GM21390 (cell line): ENCODE measurements around the gene ITPRID2.

Experiments
- ATAC-seq: cut with Tn5 transposase; IDR thresholded peaks from one replicate; pipeline ENCODE4 v1.9.1; 2021; ENCODE audit not compliant: unreplicated experiment

The ITPRID2 gene

GRCh38 chr2:181891258-181891965 is at the start of gene ITPRID2:
ITPRID2 (plus strand) TSS chr2:181891730; CDS start chr2:181892067, 337 bp downstream.
- ATAC-seq = peak; percentile 88

GRCh38 chr2:181844551-181845290 is 46.8 kb upstream of the ITPRID2 start:
- no peak for ATAC-seq

GRCh38 chr2:181846399-181847197 is 44.9 kb upstream of the ITPRID2 start:
- no peak for ATAC-seq

GRCh38 chr2:181847198-181847556 is 44.4 kb upstream of the ITPRID2 start:
- no peak for ATAC-seq

GRCh38 chr2:181847702-181848101 is 43.8 kb upstream of the ITPRID2 start:
- no peak for ATAC-seq

- no peak for ATAC-seq
These were observed 43.2 kb upstream of the ITPRID2 start for GRCh38 chr2:181848261-181848886.

GRCh38 chr2:181849601-181850000 is 41.9 kb upstream of the ITPRID2 start:
- no peak for ATAC-seq

- peak; percentile 66 for ATAC-seq
These were observed 40.5 kb upstream of the ITPRID2 start for GRCh38 chr2:181850936-181851560.

- no peak for ATAC-seq
These were observed 39.8 kb upstream of the ITPRID2 start for GRCh38 chr2:181851726-181852125.

- ATAC-seq = no peak
These were observed 37.8 kb upstream of the ITPRID2 start for GRCh38 chr2:181853696-181854095.

GRCh38 chr2:181857483-181857882 is 34.0 kb upstream of the ITPRID2 start:
- ATAC-seq = no peak

GRCh38 chr2:181858600-181858999 is 32.9 kb upstream of the ITPRID2 start:
- ATAC-seq = no peak

- ATAC-seq = no peak
These were observed 32.4 kb upstream of the ITPRID2 start for GRCh38 chr2:181859123-181859522.

GRCh38 chr2:181859803-181860202 is 31.7 kb upstream of the ITPRID2 start:
- no peak for ATAC-seq

- no peak for ATAC-seq
These were observed 30.2 kb upstream of the ITPRID2 start for GRCh38 chr2:181861379-181861778.

GRCh38 chr2:181862583-181863281 is 28.8 kb upstream of the ITPRID2 start:
- ATAC-seq = no peak

- ATAC-seq = no peak
These were observed 19.4 kb upstream of the ITPRID2 start for GRCh38 chr2:181872178-181872577.

- no peak for ATAC-seq
These were observed 14.9 kb upstream of the ITPRID2 start for GRCh38 chr2:181876614-181877063.

- ATAC-seq = no peak
These were observed 14.3 kb upstream of the ITPRID2 start for GRCh38 chr2:181877181-181877664.

GRCh38 chr2:181878448-181878847 is 13.1 kb upstream of the ITPRID2 start:
- no peak for ATAC-seq
